Stimulated activated CD8-positive, alpha-beta memory T cell treated with anti-CD3 and anti-CD28 coated beads, Interleukin-12 subunit alpha, Interleukin-12 subunit beta, amount 100 ng/mL, for 1 hour (primary cell): ENCODE results near the gene PRKACG.
"Not testable (repeated sequence)": the region's sequence is repeated elsewhere in the genome, so short reads cannot be mapped to it uniquely, and the experiment has no call there.

ENCODE experiments used
- DNase-seq: peaks from one replicate; pipeline ENCODE4 v3.0.0-alpha.2; 2020; ENCODE audit warnings: low read depth

Gene PRKACG

GRCh38 chr9:69014013-69014412 lies at the start of gene PRKACG:
PRKACG (minus strand) TSS chr9:69014113; CDS start chr9:69014092, 21 bp downstream.
- no peak for DNase-seq

- no peak for DNase-seq
These were observed 48.3 kb upstream of the PRKACG start for GRCh38 chr9:69062195-69062594.

- no peak for DNase-seq
These were observed 46.9 kb upstream of the PRKACG start for GRCh38 chr9:69060766-69061165.

- DNase-seq: no peak
These were observed 44.2 kb upstream of the PRKACG start for GRCh38 chr9:69058101-69058500.

GRCh38 chr9:69056191-69056815 lies 42.4 kb upstream of the PRKACG start:
- DNase-seq: no peak

GRCh38 chr9:69054989-69055388 lies 41.1 kb upstream of the PRKACG start:
- DNase-seq: no peak

- DNase-seq: not testable (repeated sequence)
These were observed 37.0 kb upstream of the PRKACG start for GRCh38 chr9:69050936-69051335.

GRCh38 chr9:69049094-69049493 lies 35.2 kb upstream of the PRKACG start:
- no peak for DNase-seq

- no peak for DNase-seq
These were observed 33.5 kb upstream of the PRKACG start for GRCh38 chr9:69047371-69047770.

GRCh38 chr9:69046723-69047122 lies 32.8 kb upstream of the PRKACG start:
- DNase-seq: no peak

GRCh38 chr9:69045821-69046220 lies 31.9 kb upstream of the PRKACG start:
- DNase-seq: no peak

- DNase-seq: no peak
These were observed 30.6 kb upstream of the PRKACG start for GRCh38 chr9:69044240-69045219.

GRCh38 chr9:69040646-69041045 lies 26.7 kb upstream of the PRKACG start:
- DNase-seq: no peak

- DNase-seq: no peak
These were observed 22.9 kb upstream of the PRKACG start for GRCh38 chr9:69036799-69037198.

GRCh38 chr9:69036309-69036708 lies 22.4 kb upstream of the PRKACG start:
- DNase-seq: no peak

- DNase-seq: peak; percentile 67
These were observed 21.8 kb upstream of the PRKACG start, which contains the start of gene FXN for GRCh38 chr9:69035438-69036308. FXN (plus strand) TSS chr9:69035752; CDS start chr9:69035783, 31 bp downstream.

GRCh38 chr9:69034071-69034470 lies 20.2 kb upstream of the PRKACG start:
- DNase-seq: no peak

- DNase-seq: no peak
These were observed 17.1 kb upstream of the PRKACG start for GRCh38 chr9:69030851-69031645.

GRCh38 chr9:69029535-69029934 lies 15.6 kb upstream of the PRKACG start:
- no peak for DNase-seq

GRCh38 chr9:69028754-69029153 lies 14.8 kb upstream of the PRKACG start:
- DNase-seq: no peak

GRCh38 chr9:69027355-69028097 lies 13.6 kb upstream of the PRKACG start:
- DNase-seq: peak; percentile 23
